Naive thymus-derived CD8-positive, alpha-beta T cell (primary cell): Measurements from ENCODE around the gene CYP39A1. TPM values are rescaled to one million over a fixed set of nuclear protein-coding genes. Genes with fewer than 3 reads are reported as not detected.
"Not testable (repeated sequence)": the region's sequence is repeated elsewhere in the genome, so short reads cannot be mapped to it uniquely, and the experiment has no call there.

Experiments used
- ATAC-seq, 2 donors: fragments of 150-1000 bp; cut with Tn5 transposase in 1 of 2; sonication (Bioruptor Pico), chemical (Tn5 transposase) in 1 of 2; 1 replicate in 1 of 2; 2 replicates in 1 of 2; pipeline ENCODE4 v1.10.0; 2021; ENCODE audit warnings: mild to moderate bottlenecking in 2 of 2, moderate library complexity in 2 of 2
- POLR2A ChIA-PET: fragments of 350-600 bp; sonication (Branson Sonifier 250); formaldehyde crosslinking; loops from one replicate; lab custom pipeline; 2021; ENCODE audit warnings: antibody characterized with exemption; lab: Charles Lee
- DNase-seq, 10 donors: peaks; one replicate each; pipeline versions ENCODE4 v3.0.0 to v3.0.0-alpha.2; 2020 to 2022
- H3K27ac Mint-ChIP-seq, 10 donors: one replicate each; pipeline ENCODE4 v1.8.0; 2020 to 2022; ENCODE audit warnings: mild to moderate bottlenecking in 10 of 10, mixed read lengths in 10 of 10, moderate library complexity in 4 of 10, inconsistent platforms in 1 of 10
- H3K27me3 Mint-ChIP-seq, 5 donors: one replicate each; pipeline ENCODE4 v1.8.0; 2021 to 2022; ENCODE audit warnings: mixed read lengths in 5 of 5
- H3K36me3 Mint-ChIP-seq, 3 donors: one replicate each; pipeline ENCODE4 v1.8.0; 2020 to 2022; ENCODE audit warnings: mixed read lengths in 3 of 3, mild to moderate bottlenecking in 2 of 3, inconsistent platforms in 1 of 3
- H3K4me1 Mint-ChIP-seq, 4 donors: one replicate each; pipeline ENCODE4 v1.8.0; 2021 to 2022; ENCODE audit warnings: mixed read lengths in 4 of 4
- H3K4me3 Mint-ChIP-seq, 10 donors: one replicate each; pipeline ENCODE4 v1.8.0; 2020 to 2022; ENCODE audit warnings: mild to moderate bottlenecking in 10 of 10, mixed read lengths in 10 of 10, moderate library complexity in 6 of 10, inconsistent platforms in 1 of 10
- H3K9me3 Mint-ChIP-seq, 9 donors: one replicate each; pipeline ENCODE4 v1.8.0; 2020 to 2022; ENCODE audit warnings: mixed read lengths in 9 of 9, mild to moderate bottlenecking in 3 of 9, inconsistent platforms in 1 of 9, moderate library complexity in 1 of 9
- polyA plus RNA-seq, 3 donors: library from polyadenylated mRNA; unstranded; fragments of 300-500 nt; fragmentation: Illumina TruSeq; gene quantifications; one replicate each; pipeline ENCODE4 v1.2.3, GENCODE V29; 2021
- total RNA-seq, 8 experiments: library from RNA in 2 of 8; stranded (reverse) in 2 of 8; gene quantifications; one replicate each; pipeline ENCODE4 v1.2.3 and lab custom pipeline; 2021 to 2026

CYP39A1 gene
- total and polyA plus RNA-seq, 5 experiments from 2014 or later = not detected

- Mint-ChIP-seq H3K4me3 (no peak overlapping the region), H3K9me3 (no peaks in the 10 kb centered on the region), H3K27ac (no peak overlapping the region), H3K36me3 (no peaks in the 10 kb centered on the region), H3K4me1 (no peaks in the 10 kb centered on the region), H3K27me3 (no peaks in the 10 kb centered on the region)
- DNase-seq (no peak), ATAC-seq (no peak)
- POLR2A ChIA-PET = no interaction called here
These were observed 21.8 kb upstream of the CYP39A1 start for GRCh38 chr6:46674410-46674809.

GRCh38 chr6:46667377-46667776, 14.8 kb upstream of the CYP39A1 start:
- POLR2A ChIA-PET = no interaction called here
- DNase-seq = no peak
- no peak overlapping the region for H3K27ac Mint-ChIP-seq
- ATAC-seq = no peak
- no peak overlapping the region for H3K4me3 Mint-ChIP-seq
- H3K4me1 Mint-ChIP-seq = no peaks in the 10 kb centered on the region
- no peaks in the 10 kb centered on the region for H3K9me3 Mint-ChIP-seq
- no peaks in the 10 kb centered on the region for H3K36me3 Mint-ChIP-seq
- peaks cover 0 to 3% (median 0%) of the 10 kb centered on the region in 5 donors for H3K27me3 Mint-ChIP-seq

GRCh38 chr6:46661483-46661882, 8.9 kb upstream of the CYP39A1 start:
- peaks cover 0 to 4% (median 2%) of the 10 kb centered on the region in 5 donors for H3K27me3 Mint-ChIP-seq
- no peaks in the 10 kb centered on the region for H3K4me1 Mint-ChIP-seq
- POLR2A ChIA-PET = no interaction called here
- no peak for ATAC-seq
- H3K4me3 Mint-ChIP-seq = no peak overlapping the region
- H3K36me3 Mint-ChIP-seq = no peaks in the 10 kb centered on the region
- H3K27ac Mint-ChIP-seq = no peak overlapping the region
- no peak for DNase-seq
- no peaks in the 10 kb centered on the region for H3K9me3 Mint-ChIP-seq

DNA sequence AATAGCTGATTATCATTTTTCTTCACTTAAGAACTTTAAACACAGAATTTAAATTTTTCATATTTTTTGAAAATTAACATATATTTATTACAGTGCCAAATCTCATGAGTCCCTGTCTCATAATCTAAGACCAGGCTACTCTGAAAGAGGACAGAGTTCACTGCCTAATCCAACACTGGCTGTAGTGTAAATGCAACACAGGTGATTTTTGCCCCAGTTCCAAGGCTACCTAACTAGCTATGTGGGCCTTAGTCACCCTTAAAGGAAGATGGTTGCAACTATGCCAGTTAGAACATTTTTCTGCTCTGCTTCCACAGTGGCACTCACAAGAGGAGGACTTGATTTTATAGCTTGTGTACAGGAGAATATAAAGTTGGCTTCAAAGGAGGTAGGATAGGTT, 5.0 kb upstream of the CYP39A1 start:
- DNase-seq (no peak), ATAC-seq (no peak)
- Mint-ChIP-seq H3K4me1 (peaks cover 6 to 12% (median 8%) of the 10 kb centered on the region in 4 donors), H3K27ac (no peak overlapping the region), H3K36me3 (peaks cover 0 to 4% (median 0%) of the 10 kb centered on the region in 3 donors), H3K4me3 (no peak overlapping the region), H3K27me3 (peaks cover 13 to 34% (median 17%) of the 10 kb centered on the region in 5 donors), H3K9me3 (peaks cover 0 to 2% (median 0%) of the 10 kb centered on the region in 9 donors)
- POLR2A ChIA-PET = no interaction called here

DNA sequence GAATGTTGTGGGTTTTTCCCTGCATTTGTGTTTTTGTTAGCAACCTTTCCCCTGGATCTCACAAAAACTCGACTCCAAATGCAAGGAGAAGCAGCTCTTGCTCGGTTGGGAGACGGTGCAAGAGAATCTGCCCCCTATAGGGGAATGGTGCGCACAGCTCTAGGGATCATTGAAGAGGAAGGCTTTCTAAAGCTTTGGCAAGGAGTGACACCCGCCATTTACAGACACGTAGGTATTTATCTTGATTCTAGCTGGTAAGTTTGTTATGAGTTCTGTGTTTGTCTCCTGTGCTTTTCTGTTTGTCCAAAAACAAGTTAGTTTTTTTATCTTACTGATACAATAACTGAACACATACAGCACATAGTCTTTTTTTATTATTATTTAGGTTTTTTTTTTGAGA, 3.2 kb upstream of the CYP39A1 start:
- peaks cover 0 to 2% (median 0%) of the 10 kb centered on the region in 9 donors for H3K9me3 Mint-ChIP-seq

DNA sequence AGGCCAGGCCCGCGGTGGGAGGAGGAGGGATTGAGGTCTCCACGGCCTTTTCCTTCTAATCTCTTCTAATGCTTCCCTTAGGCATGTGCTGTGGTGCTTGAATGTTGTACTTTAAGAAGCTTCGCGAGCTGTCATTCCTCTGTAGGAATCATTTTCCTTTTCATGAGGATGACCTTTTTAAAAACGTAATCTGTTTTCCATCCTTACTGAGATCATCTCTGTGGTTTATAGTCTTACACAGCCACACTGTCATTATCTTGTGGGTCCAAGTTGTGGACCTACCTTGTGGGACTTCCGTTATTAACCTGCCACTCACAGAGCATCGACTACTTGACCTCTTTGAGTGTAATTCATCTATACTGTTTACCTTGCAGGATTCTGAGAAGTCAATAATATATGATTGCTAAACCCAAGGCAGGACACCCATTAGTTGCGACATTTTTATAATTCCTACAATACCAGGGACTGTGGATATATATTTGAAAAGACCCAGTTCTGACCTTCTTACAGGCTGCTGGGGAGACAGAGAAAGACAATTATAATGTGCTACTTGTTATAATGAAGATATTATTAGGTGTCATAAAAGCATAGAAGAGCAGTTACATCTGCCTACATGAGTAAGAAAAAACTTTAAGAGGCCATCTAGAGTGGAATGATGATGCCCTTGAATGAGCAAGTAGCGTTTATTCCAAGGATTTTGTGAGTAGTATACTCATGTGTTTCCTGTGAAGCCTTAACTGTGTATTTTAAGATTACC, 999 bp upstream of the CYP39A1 start:
- Mint-ChIP-seq H3K4me3 (peak overlapping the region; percentile 82 to 94 (median 88)), H3K27ac (peak overlapping the region in 1 of 10 donors; percentile 44), H3K9me3 (peaks cover 0 to 2% (median 0%) of the 10 kb centered on the region in 9 donors), H3K27me3 (peaks cover 27 to 57% (median 30%) of the 10 kb centered on the region in 5 donors), H3K36me3 (peaks cover 0 to 4% (median 0%) of the 10 kb centered on the region in 3 donors), H3K4me1 (peaks cover 11 to 19% (median 15%) of the 10 kb centered on the region in 4 donors)
- DNase-seq (no peak), ATAC-seq (no peak)
- POLR2A ChIA-PET = no interaction called here

More for the DNA sequence above, 3.2 kb upstream of the CYP39A1 start:
- Mint-ChIP-seq H3K4me1 (peaks cover 10 to 19% (median 15%) of the 10 kb centered on the region in 4 donors), H3K4me3 (no peak overlapping the region), H3K27ac (peak overlapping the region in 1 of 10 donors; percentile 11), H3K36me3 (peaks cover 0 to 4% (median 0%) of the 10 kb centered on the region in 3 donors), H3K27me3 (peaks cover 23 to 43% (median 26%) of the 10 kb centered on the region in 5 donors)
- POLR2A ChIA-PET = no interaction called here
- ATAC-seq (no peak), DNase-seq (no peak)

DNA sequence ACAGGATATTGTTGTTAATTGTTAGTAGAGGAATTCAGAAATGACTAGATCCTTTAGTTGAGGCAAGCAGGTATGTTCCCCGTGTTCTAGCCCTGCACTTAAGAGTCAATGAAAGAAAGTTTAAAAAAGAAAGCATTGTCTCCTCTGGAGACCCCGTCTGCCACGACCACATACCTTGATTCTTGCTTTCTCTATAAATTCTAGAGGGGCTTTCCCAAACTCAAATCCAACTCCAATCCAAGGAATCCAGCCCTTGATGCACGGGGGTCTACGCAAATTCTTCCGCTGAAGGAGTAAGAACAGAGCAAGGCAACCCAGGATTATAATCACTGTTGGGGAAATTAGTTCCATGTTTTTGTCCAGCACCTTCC, 401 bp downstream of the CYP39A1 start:
- POLR2A ChIA-PET = no interaction called here
- no peak for ATAC-seq
- peaks cover 0 to 4% (median 0%) of the 10 kb centered on the region in 3 donors for H3K36me3 Mint-ChIP-seq
- DNase-seq = no peak
- H3K4me3 Mint-ChIP-seq = peak overlapping the region; percentile 82 to 96 (median 91)
- H3K9me3 Mint-ChIP-seq = peaks cover 0 to 2% (median 0%) of the 10 kb centered on the region in 9 donors
- H3K27ac Mint-ChIP-seq = peak overlapping the region in 3 of 10 donors; percentile 12 to 66 (median 53)
- H3K4me1 Mint-ChIP-seq = peaks cover 11 to 19% (median 15%) of the 10 kb centered on the region in 4 donors
- peaks cover 30 to 58% (median 33%) of the 10 kb centered on the region in 5 donors for H3K27me3 Mint-ChIP-seq

GRCh38 chr6:46651816-46652215, 802 bp downstream of the CYP39A1 start:
- Mint-ChIP-seq H3K27me3 (peaks cover 30 to 60% (median 33%) of the 10 kb centered on the region in 5 donors), H3K36me3 (peaks cover 0 to 4% (median 0%) of the 10 kb centered on the region in 3 donors), H3K4me3 (peak overlapping the region in 9 of 10 donors; percentile 82 to 96 (median 92)), H3K4me1 (peaks cover 11 to 19% (median 15%) of the 10 kb centered on the region in 4 donors), H3K9me3 (peaks cover 0 to 2% (median 0%) of the 10 kb centered on the region in 9 donors), H3K27ac (no peak overlapping the region)
- POLR2A ChIA-PET = no interaction called here
- no peak for ATAC-seq
- no peak for DNase-seq

GRCh38 chr6:46651006-46651405, 1.6 kb downstream of the CYP39A1 start:
- no peak overlapping the region for H3K27ac Mint-ChIP-seq
- peaks cover 0 to 2% (median 0%) of the 10 kb centered on the region in 9 donors for H3K9me3 Mint-ChIP-seq
- DNase-seq = no peak
- POLR2A ChIA-PET = no interaction called here
- no peak overlapping the region for H3K4me3 Mint-ChIP-seq
- H3K4me1 Mint-ChIP-seq = peaks cover 11 to 19% (median 15%) of the 10 kb centered on the region in 4 donors
- peaks cover 30 to 62% (median 31%) of the 10 kb centered on the region in 5 donors for H3K27me3 Mint-ChIP-seq
- H3K36me3 Mint-ChIP-seq = peaks cover 0 to 4% (median 0%) of the 10 kb centered on the region in 3 donors
- no peak for ATAC-seq

DNA sequence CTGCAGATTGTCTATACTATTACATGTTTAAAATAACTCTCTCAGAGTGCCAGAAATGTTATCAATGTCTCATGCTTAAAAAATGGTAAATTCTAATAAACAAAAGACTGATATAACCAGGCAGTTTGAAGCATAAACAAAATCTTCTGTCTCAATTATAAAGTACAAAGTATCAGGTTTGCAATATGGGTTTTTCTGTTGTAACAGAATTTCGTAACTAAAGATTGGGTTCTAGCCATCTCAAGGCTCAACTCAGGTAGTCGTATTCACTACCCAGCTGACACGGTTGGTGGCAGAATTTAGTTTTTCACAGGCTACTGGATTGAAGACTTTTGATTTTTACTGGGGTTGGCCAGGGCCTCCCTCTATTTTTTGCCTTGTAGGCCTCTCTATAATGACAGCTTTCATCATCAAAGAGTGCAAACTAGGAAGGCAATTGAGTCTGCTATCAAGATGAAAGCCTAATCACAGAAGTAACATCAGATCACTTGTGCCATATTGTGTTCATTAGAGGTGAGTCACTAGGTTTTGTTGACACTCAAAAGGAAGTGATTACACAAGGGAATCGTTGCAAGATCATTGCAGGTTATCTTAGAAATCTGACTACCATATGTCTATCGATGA, 3.6 kb downstream of the CYP39A1 start:
- Mint-ChIP-seq H3K9me3 (peaks cover 0 to 9% (median 3%) of the 10 kb centered on the region in 9 donors), H3K36me3 (peaks cover 0 to 8% (median 0%) of the 10 kb centered on the region in 3 donors), H3K27ac (no peak overlapping the region), H3K27me3 (peaks cover 22 to 50% (median 26%) of the 10 kb centered on the region in 5 donors), H3K4me3 (no peak overlapping the region), H3K4me1 (peaks cover 11 to 19% (median 15%) of the 10 kb centered on the region in 4 donors)
- DNase-seq (no peak), ATAC-seq (no peak)
- POLR2A ChIA-PET = no interaction called here

GRCh38 chr6:46648108-46648507, 4.5 kb downstream of the CYP39A1 start:
- peaks cover 16 to 43% (median 21%) of the 10 kb centered on the region in 5 donors for H3K27me3 Mint-ChIP-seq
- DNase-seq, POLR2A ChIA-PET, H3K27ac Mint-ChIP-seq, H3K36me3 Mint-ChIP-seq, H3K9me3 Mint-ChIP-seq, ATAC-seq, H3K4me3 Mint-ChIP-seq: not testable (repeated sequence)
- H3K4me1 Mint-ChIP-seq = peaks cover 6 to 13% (median 10%) of the 10 kb centered on the region in 4 donors

DNA sequence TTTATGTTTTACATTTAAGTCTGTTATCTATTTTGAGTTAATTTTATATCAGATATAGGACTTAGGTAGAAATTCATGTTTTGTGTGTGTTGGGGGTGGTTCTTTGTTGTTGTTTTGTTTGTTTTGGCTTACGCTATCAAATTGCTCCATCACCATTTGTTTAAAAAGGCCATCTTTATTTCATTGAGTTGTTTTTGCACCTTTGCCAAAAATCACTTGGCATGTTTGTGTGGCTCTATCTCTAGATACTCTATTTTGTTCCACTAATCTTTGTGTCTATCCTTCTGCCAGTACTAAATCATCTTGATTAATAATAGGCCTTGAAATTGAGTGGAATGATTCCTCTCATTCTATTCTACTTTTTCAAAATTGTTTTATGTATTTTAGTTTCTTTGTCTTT, 7.4 kb downstream of the CYP39A1 start:
- DNase-seq (no peak), ATAC-seq (no peak)
- POLR2A ChIA-PET = no interaction called here
- Mint-ChIP-seq H3K36me3 (peaks cover 0 to 4% (median 0%) of the 10 kb centered on the region in 3 donors), H3K27me3 (peaks cover 12 to 25% (median 15%) of the 10 kb centered on the region in 5 donors), H3K4me1 (peaks cover 0 to 1% (median 0%) of the 10 kb centered on the region in 4 donors), H3K9me3 (peaks cover 0 to 9% (median 3%) of the 10 kb centered on the region in 9 donors), H3K4me3 (no peak overlapping the region), H3K27ac (no peak overlapping the region)
